22Rv1 (cell line): ENCODE data around the gene CTNND2.

ENCODE experiments used
- ZFX ChIP-seq: fragments of 450-650 bp; IDR thresholded peaks from 2 replicates; pipeline ENCODE4 v1.6.1; 2017; ENCODE audit warnings: antibody characterized with exemption, borderline replicate concordance
- TF ChIP-seq, protein P1 (sequence below): fragments of 450-650 bp; IDR thresholded peaks from 2 replicates; pipeline ENCODE4 v1.5.1; 2017; ENCODE audit warnings: mild to moderate bottlenecking

- TF ChIP-seq, protein P1, sequence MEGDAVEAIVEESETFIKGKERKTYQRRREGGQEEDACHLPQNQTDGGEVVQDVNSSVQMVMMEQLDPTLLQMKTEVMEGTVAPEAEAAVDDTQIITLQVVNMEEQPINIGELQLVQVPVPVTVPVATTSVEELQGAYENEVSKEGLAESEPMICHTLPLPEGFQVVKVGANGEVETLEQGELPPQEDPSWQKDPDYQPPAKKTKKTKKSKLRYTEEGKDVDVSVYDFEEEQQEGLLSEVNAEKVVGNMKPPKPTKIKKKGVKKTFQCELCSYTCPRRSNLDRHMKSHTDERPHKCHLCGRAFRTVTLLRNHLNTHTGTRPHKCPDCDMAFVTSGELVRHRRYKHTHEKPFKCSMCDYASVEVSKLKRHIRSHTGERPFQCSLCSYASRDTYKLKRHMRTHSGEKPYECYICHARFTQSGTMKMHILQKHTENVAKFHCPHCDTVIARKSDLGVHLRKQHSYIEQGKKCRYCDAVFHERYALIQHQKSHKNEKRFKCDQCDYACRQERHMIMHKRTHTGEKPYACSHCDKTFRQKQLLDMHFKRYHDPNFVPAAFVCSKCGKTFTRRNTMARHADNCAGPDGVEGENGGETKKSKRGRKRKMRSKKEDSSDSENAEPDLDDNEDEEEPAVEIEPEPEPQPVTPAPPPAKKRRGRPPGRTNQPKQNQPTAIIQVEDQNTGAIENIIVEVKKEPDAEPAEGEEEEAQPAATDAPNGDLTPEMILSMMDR, result no peak
- TF ChIP-seq ZFX, result no peak
Observed at GRCh38 chr5:11197726-11198125, 706.5 kb downstream of the CTNND2 start.
